ENCODE data around the gene PIP5KL1. TPM values are rescaled to one million over a fixed set of nuclear protein-coding genes. Genes with fewer than 3 reads are reported as not detected.

The PIP5KL1 gene
- total RNA-seq, 1 donor from 2014 or later, result 5.8 TPM

- H3K9me3 Mint-ChIP-seq, result no peaks in the 10 kb centered on the region
- H3K4me3 Mint-ChIP-seq, result no peak overlapping the region
- peaks cover 12% of the 10 kb centered on the region for H3K4me1 Mint-ChIP-seq (ENCODE audit: unreplicated experiment)
- H3K36me3 Mint-ChIP-seq, result peaks cover 4% of the 10 kb centered on the region
- H3K27ac Mint-ChIP-seq, result no peak overlapping the region
- no peak for DNase-seq (ENCODE audit: extremely low spot score, unreplicated experiment)
- no peak for TF ChIP-seq CTCF (conservative IDR thresholded peaks at IDR 0.05)
- no peaks in the 10 kb centered on the region for H3K27me3 Mint-ChIP-seq
Measured at GRCh38 chr9:127870887-127871286, 59.7 kb downstream of the PIP5KL1 start.

Other genes with a start within 250 kb of the PIP5KL1 start
- gene CFAP157, start 223.8 kb downstream of the PIP5KL1 start, total RNA-seq (ENCODE audit: low replicate concordance), result 0.26 and 8.0 TPM in 2 replicates
- 12.0 and 13.9 TPM in 2 replicates for gene PTRH1, start 215.1 kb downstream of the PIP5KL1 start, total RNA-seq (ENCODE audit: low replicate concordance)
- 0.10 TPM in 1 of 2 replicates, not detected in the other for gene TTC16, start 214.7 kb downstream of the PIP5KL1 start, total RNA-seq (ENCODE audit: low replicate concordance)
- 21.5 and 21.9 TPM in 2 replicates for gene TOR2A, start 195.5 kb downstream of the PIP5KL1 start, total RNA-seq (ENCODE audit: low replicate concordance)
- gene SH2D3C, start 152.1 kb downstream of the PIP5KL1 start, total RNA-seq (ENCODE audit: low replicate concordance), result 1.6 and 7.1 TPM in 2 replicates
- gene CDK9, start 144.7 kb downstream of the PIP5KL1 start, total RNA-seq (ENCODE audit: low replicate concordance), result 65.8 and 77.3 TPM in 2 replicates
- 18.7 and 42.4 TPM in 2 replicates for gene FPGS, start 127.9 kb downstream of the PIP5KL1 start, total RNA-seq (ENCODE audit: low replicate concordance)
- gene ENG, start 76.1 kb downstream of the PIP5KL1 start, total RNA-seq (ENCODE audit: low replicate concordance), result 0.86 and 1.6 TPM in 2 replicates
- gene AK1, start 53.1 kb downstream of the PIP5KL1 start, total RNA-seq (ENCODE audit: low replicate concordance), result 35.2 and 59.8 TPM in 2 replicates
- 19.8 and 32.6 TPM in 2 replicates for gene ST6GALNAC6, start 31.2 kb downstream of the PIP5KL1 start, total RNA-seq (ENCODE audit: low replicate concordance)
- gene ST6GALNAC4, start 13.7 kb downstream of the PIP5KL1 start, total RNA-seq (ENCODE audit: low replicate concordance), result 11.9 and 17.5 TPM in 2 replicates
- 41.6 and 56.3 TPM in 2 replicates for gene DPM2, start 7.1 kb upstream of the PIP5KL1 start, total RNA-seq (ENCODE audit: low replicate concordance)
- 61.1 and 74.8 TPM in 2 replicates for gene EEIG1, start 50.2 kb upstream of the PIP5KL1 start, total RNA-seq (ENCODE audit: low replicate concordance)
- 6.7 and 10.3 TPM in 2 replicates for gene NAIF1, start 136.5 kb upstream of the PIP5KL1 start, total RNA-seq (ENCODE audit: low replicate concordance)
- gene SLC25A25, start 137.5 kb upstream of the PIP5KL1 start, total RNA-seq (ENCODE audit: low replicate concordance), result 19.1 and 39.0 TPM in 2 replicates
- 67.2 and 85.0 TPM in 2 replicates for gene PTGES2, start 197.0 kb upstream of the PIP5KL1 start, total RNA-seq (ENCODE audit: low replicate concordance)
- gene LCN2, start 218.7 kb upstream of the PIP5KL1 start, total RNA-seq (ENCODE audit: low replicate concordance), result 10.7 and 12.4 TPM in 2 replicates
- gene BBLN, start 229.5 kb upstream of the PIP5KL1 start, total RNA-seq (ENCODE audit: low replicate concordance), result 108 and 150 TPM in 2 replicates

All from type B pancreatic cell (in vitro differentiated cells).